HCT116 (cell line): ENCODE data around the gene GSK3A. TPM values are rescaled to one million over a fixed set of nuclear protein-coding genes. Genes with fewer than 3 reads are reported as not detected.

Source experiments
- ATAC-seq: fragments of 200-7000 bp; cut with Tn5 transposase; 2 replicates; pipeline ENCODE4 v1.9.1; 2020; ENCODE audit warnings: mild to moderate bottlenecking, moderate library complexity
- BruUV-seq: library from RNA; stranded (reverse); fragments of 400-500 nt; replicated peaks from 2 replicates; lab custom pipeline; 2021; lab: Mats Ljungman, UMichigan
- CTCF ChIA-PET: fragments of 300-600 bp; sonication (Branson Sonifier 250); formaldehyde crosslinking; loops from one replicate; lab custom pipeline; 2021; ENCODE audit warnings: antibody characterized with exemption; lab: Charles Lee
- POLR2A ChIA-PET: fragments of 300-600, 350-600 bp; sonication (Branson Sonifier 250); formaldehyde crosslinking; loops from one replicate; lab custom pipeline; 2021; ENCODE audit warnings: antibody characterized with exemption; lab: Charles Lee
- RAD21 ChIA-PET, 2 experiments: fragments of 300-600 bp; sonication (Branson Sonifier 250); formaldehyde crosslinking; loops; one replicate each; lab custom pipeline; 2023; ENCODE audit warnings: low total read pairs in 2 of 2; ENCODE audit not compliant: uncharacterized antibody in 2 of 2, unreplicated experiment in 2 of 2, low non-redundant PET in 1 of 2; lab: Charles Lee
- DNase-seq: peaks from one replicate; pipeline ENCODE4 v3.0.0-alpha.2; 2010; ENCODE audit warnings: low read depth, low spot score
- H2AFZ ChIP-seq: fragments of 200-600 bp; shearing (Covaris generic), sonication (generic); 2 replicates; pipeline ENCODE4 v1.6.1; 2017; ENCODE audit warnings: low read depth, mixed run types, mixed read lengths, antibody characterized with exemption, low read length; ENCODE audit not compliant: poor library complexity, severe bottlenecking
- H3K27ac ChIP-seq: 2 replicates; pipeline ENCODE4 v1.5.1; 2012; ENCODE audit warnings: low read depth, low read length
- H3K27me3 ChIP-seq: fragments of 200-600 bp; sonication (generic); 2 replicates; pipeline ENCODE4 v1.6.1; 2016; ENCODE audit warnings: mixed run types, low read length, mixed read lengths; ENCODE audit not compliant: insufficient read depth
- H3K36me3 ChIP-seq, 2 experiments: fragments of 200-500 bp in 1 of 2; fragments of 200-600 bp in 1 of 2; sonication (Bioruptor generic) in 1 of 2; sonication (generic) in 1 of 2; 2 replicates each; pipeline versions ENCODE4 v1.5.1 to v1.6.1; 2014 to 2016; ENCODE audit warnings: low read length in 2 of 2, inconsistent platforms in 1 of 2, mixed read lengths in 1 of 2, mixed run types in 1 of 2; ENCODE audit not compliant: insufficient read depth in 2 of 2, control insufficient read depth in 1 of 2
- H3K4me1 ChIP-seq, 2 experiments: fragments of 200-600 bp in 1 of 2; sonication (generic) in 1 of 2; 2 replicates each; pipeline versions ENCODE4 v1.5.1 to v1.6.1; 2012 to 2017; ENCODE audit warnings: low read length in 2 of 2, inconsistent platforms in 1 of 2, mild to moderate bottlenecking in 1 of 2, mixed read lengths in 1 of 2, mixed run types in 1 of 2, moderate library complexity in 1 of 2; ENCODE audit not compliant: insufficient read depth in 2 of 2, control insufficient read depth in 1 of 2
- H3K4me2 ChIP-seq: fragments of 200-600 bp; sonication (generic); 2 replicates; pipeline ENCODE4 v1.6.1; 2017; ENCODE audit warnings: mixed run types, low read length, mixed read lengths
- H3K4me3 ChIP-seq, 2 experiments: fragments of 200-600 bp in 1 of 2; sonication (generic) in 1 of 2; replicated peaks in 1 of 2; 2 replicates each; pipeline ENCODE4 v1.5.1; 2011 to 2016; ENCODE audit warnings: low read length in 2 of 2, control low read depth in 1 of 2, low read depth in 1 of 2, mild to moderate bottlenecking in 1 of 2, mixed read lengths in 1 of 2, mixed run types in 1 of 2
- H3K79me2 ChIP-seq: fragments of 200-600 bp; sonication (generic); 2 replicates; pipeline ENCODE4 v1.6.1; 2017; ENCODE audit warnings: mild to moderate bottlenecking, mixed run types, low read length, moderate library complexity, mixed read lengths; ENCODE audit not compliant: insufficient read depth
- H3K9ac ChIP-seq: fragments of 200-600 bp; sonication (generic); 2 replicates; pipeline ENCODE4 v1.6.1; 2016; ENCODE audit warnings: low read length, mixed read lengths
- H3K9me2 ChIP-seq: fragments of 200-600 bp; sonication (generic), shearing (Covaris generic); 2 replicates; pipeline ENCODE4 v1.6.1; 2017; ENCODE audit warnings: mixed run types, mild to moderate bottlenecking, moderate library complexity; ENCODE audit not compliant: insufficient read depth
- H3K9me3 ChIP-seq, 2 experiments: fragments of 200-500 bp in 1 of 2; fragments of 200-600 bp in 1 of 2; sonication (Bioruptor generic) in 1 of 2; sonication (generic) in 1 of 2; 2 replicates each; pipeline ENCODE4 v1.6.1; 2014 to 2017; ENCODE audit warnings: low read length in 2 of 2, mixed read lengths in 2 of 2, inconsistent platforms in 1 of 2, low read depth in 1 of 2, mild to moderate bottlenecking in 1 of 2, mixed run types in 1 of 2, moderate library complexity in 1 of 2; ENCODE audit not compliant: control insufficient read depth in 1 of 2, insufficient read depth in 1 of 2
- H4K20me1 ChIP-seq: fragments of 200-600 bp; sonication (generic), shearing (Covaris generic); 2 replicates; pipeline ENCODE4 v1.6.1; 2017; ENCODE audit warnings: mixed run types, mild to moderate bottlenecking, moderate library complexity; ENCODE audit not compliant: insufficient read depth
- CBX3 ChIP-seq: IDR thresholded peaks from 2 replicates; pipeline ENCODE4 v1.6.1; 2012; ENCODE audit warnings: low read depth
- EGR1 ChIP-seq: IDR thresholded peaks from 2 replicates; pipeline ENCODE4 v1.6.1; 2012; ENCODE audit warnings: low read depth
- ELF1 ChIP-seq: IDR thresholded peaks from 2 replicates; pipeline ENCODE4 v1.6.1; 2012; ENCODE audit warnings: low read depth, borderline replicate concordance
- EZH2phosphoT487 ChIP-seq: fragments of 200-600 bp; IDR thresholded peaks from 2 replicates; pipeline ENCODE4 v1.6.1; 2018; ENCODE audit warnings: antibody characterized with exemption, borderline replicate concordance
- JUND ChIP-seq: IDR thresholded peaks from 2 replicates; pipeline ENCODE4 v1.6.1; 2012
- SIN3A ChIP-seq: IDR thresholded peaks from 2 replicates; pipeline ENCODE4 v1.6.1; 2012; ENCODE audit warnings: low read depth
- SP1 ChIP-seq: IDR thresholded peaks from 2 replicates; pipeline ENCODE4 v1.6.1; 2012; ENCODE audit warnings: low read depth
- SRF ChIP-seq: IDR thresholded peaks from 2 replicates; pipeline ENCODE4 v1.6.1; 2012; ENCODE audit warnings: low read depth
- TCF7L2 ChIP-seq: IDR thresholded peaks from 2 replicates; pipeline ENCODE4 v1.7.0; 2011; ENCODE audit warnings: borderline replicate concordance, inconsistent platforms; ENCODE audit not compliant: insufficient read depth, insufficient read length; ENCODE audit errors: extremely low read depth
- YY1 ChIP-seq: IDR thresholded peaks from 2 replicates; pipeline ENCODE4 v1.6.1; 2011; ENCODE audit warnings: low read length, low read depth, moderate library complexity, mild to moderate bottlenecking; ENCODE audit not compliant: insufficient replicate concordance; ENCODE audit errors: extremely low read depth
- ZFX ChIP-seq: fragments of 450-650 bp; IDR thresholded peaks from 2 replicates; pipeline ENCODE4 v1.6.1; 2017
- ZNF274 ChIP-seq: fragments of 200-500 bp; sonication (Bioruptor generic); IDR thresholded peaks from 2 replicates; pipeline ENCODE4 v1.6.1; 2014; ENCODE audit warnings: mild to moderate bottlenecking, low read depth, low read length, inconsistent platforms
- intact Hi-C: fragments of 100-400 bp; cut with micrococcal nuclease; formaldehyde crosslinking; loops from 2 replicates; pipeline ENCODE4 v1.10.0; 2022
- total RNA-seq: library from RNA; stranded (reverse); gene quantifications from one replicate; pipeline ENCODE4 v1.2.1, GENCODE V29; 2021; ENCODE audit not compliant: unreplicated experiment
- TF ChIP-seq, protein P1 (sequence below): IDR thresholded peaks from 2 replicates; pipeline ENCODE4 v1.6.1; 2012
- TF ChIP-seq, protein P2 (sequence below): IDR thresholded peaks from 2 replicates; pipeline ENCODE4 v1.6.1; 2012

The GSK3A gene
- total RNA-seq, 1 experiment from 2014 or later, result 57.2 TPM

DNA sequence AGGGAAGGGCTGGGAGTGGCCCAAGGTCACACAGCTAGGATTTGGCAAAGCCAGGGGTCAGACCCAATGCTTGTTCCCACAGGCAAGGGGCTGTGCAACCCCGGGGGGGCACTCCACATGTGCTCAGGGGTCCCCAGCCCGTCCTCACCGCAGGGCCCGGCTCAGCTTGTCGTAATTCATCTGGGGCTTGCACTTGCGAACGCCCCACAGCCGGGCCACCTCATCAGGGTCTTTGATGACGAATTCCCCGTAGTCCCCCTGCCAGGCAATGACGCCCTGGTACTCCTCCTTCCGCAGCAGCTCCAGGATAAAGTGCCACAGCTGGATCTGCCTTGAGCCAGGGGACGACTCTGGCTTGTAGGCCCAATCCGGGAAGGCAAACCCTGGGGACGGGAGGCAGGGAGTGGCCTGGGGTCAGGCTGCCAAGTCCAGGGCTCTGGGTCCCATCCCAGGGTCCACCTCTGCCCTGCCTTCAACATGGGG lies 7.8 kb upstream of the GSK3A start:
- ChIA-PET POLR2A (interaction anchor here (0.8 kb wide), 1 partner anchor 29 kb away, joined by 4 read pairs; no protein-coding TSS in a partner anchor), RAD21 (no interaction called here), CTCF (no interaction called here)
- H3K27me3 ChIP-seq, result no peaks in the 10 kb centered on the region
- peaks cover 54% of the 10 kb centered on the region for H3K79me2 ChIP-seq
- H3K4me2 ChIP-seq, result no peak overlapping the region
- intact Hi-C loops, result no loop called here
- H2AFZ ChIP-seq, result no peak overlapping the region
- no peak for ATAC-seq
- no TSS peak for BruUV-seq
- no peaks in the 10 kb centered on the region for H3K9me3 ChIP-seq
- H3K4me1 ChIP-seq, result peaks cover 23 to 47% of the 10 kb centered on the region in 2 experiments
- TF ChIP-seq, protein P1, sequence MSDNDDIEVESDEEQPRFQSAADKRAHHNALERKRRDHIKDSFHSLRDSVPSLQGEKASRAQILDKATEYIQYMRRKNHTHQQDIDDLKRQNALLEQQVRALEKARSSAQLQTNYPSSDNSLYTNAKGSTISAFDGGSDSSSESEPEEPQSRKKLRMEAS, result no peak
- TF ChIP-seq SRF (no peak), TCF7L2 (no peak), JUND (no peak), YY1 (no peak), EZH2phosphoT487 (no peak), ZFX (no peak), ZNF274 (no peak), CBX3 (no peak), SIN3A (no peak), EGR1 (no peak), SP1 (no peak), ELF1 (no peak)
- TF ChIP-seq, protein P2, sequence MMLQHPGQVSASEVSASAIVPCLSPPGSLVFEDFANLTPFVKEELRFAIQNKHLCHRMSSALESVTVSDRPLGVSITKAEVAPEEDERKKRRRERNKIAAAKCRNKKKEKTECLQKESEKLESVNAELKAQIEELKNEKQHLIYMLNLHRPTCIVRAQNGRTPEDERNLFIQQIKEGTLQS, result no peak
- H3K36me3 ChIP-seq, result peaks cover 0 to 7% of the 10 kb centered on the region in 2 experiments; a peak in 2 of 4 replicates
- no peaks in the 10 kb centered on the region for H3K9me2 ChIP-seq
- H3K4me3 ChIP-seq, result no peak overlapping the region
- peak overlapping the region; percentile 33; the same call in 1 of the 2 replicates for H3K27ac ChIP-seq
- peaks cover 3% of the 10 kb centered on the region; the same call in 1 of the 2 replicates for H4K20me1 ChIP-seq
- DNase-seq, result no peak
- no peak overlapping the region for H3K9ac ChIP-seq
